HG03432 (cell line): Measurements from ENCODE around the gene PLEKHS1.
"Not testable (repeated sequence)": the region's sequence is repeated elsewhere in the genome, so short reads cannot be mapped to it uniquely, and the experiment has no call there.

ENCODE experiments used
- ATAC-seq: cut with Tn5 transposase; IDR thresholded peaks from one replicate; pipeline ENCODE4 v1.9.1; 2021; ENCODE audit warnings: mild to moderate bottlenecking, moderate library complexity; ENCODE audit not compliant: unreplicated experiment

Gene PLEKHS1

GRCh38 chr10:113782986-113783704 is 31.7 kb downstream of the PLEKHS1 start:
- ATAC-seq = no peak

DNA sequence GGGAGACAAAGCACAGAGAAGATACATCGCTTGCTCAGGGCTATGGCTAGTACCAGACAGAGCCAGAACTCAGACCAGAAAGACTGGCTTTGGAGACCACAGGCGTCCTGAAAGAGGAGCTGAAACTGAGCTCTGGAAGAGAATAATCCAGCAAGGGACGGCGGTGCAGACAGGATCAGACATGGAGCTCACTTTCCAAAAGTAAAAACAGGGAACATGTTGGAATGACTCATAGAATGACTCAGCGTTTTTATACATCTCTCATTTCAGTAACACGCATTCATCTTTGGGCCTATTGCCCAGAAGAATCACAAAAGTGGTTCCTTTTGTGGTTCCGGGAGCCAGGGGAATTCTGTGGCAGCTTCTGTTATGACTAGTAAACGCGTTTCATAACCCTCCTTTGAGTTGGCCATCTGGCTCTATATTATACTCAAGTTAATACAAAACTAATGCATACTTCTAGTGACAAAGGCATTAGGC is 37.2 kb downstream of the PLEKHS1 start:
- peak; percentile 95 for ATAC-seq

DNA sequence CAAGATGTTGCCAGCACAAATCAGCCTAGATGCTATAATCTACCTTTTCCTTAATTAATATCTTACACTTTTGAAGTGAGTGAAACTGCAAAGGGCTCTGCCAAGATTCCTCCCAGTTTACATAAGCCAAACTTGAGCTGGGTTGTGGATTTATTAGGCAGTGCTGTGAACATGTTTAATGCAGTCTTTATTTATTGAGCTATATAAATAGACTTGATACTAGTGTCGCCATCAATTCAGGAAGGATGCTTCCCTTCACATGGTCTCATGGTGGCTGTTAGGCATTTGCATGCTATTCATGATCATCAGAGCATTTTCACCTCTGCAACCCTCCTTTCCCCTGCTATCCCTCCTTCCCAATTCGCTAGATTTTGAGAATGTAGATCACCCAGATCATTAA is 40.2 kb downstream of the PLEKHS1 start:
- no peak for ATAC-seq

DNA sequence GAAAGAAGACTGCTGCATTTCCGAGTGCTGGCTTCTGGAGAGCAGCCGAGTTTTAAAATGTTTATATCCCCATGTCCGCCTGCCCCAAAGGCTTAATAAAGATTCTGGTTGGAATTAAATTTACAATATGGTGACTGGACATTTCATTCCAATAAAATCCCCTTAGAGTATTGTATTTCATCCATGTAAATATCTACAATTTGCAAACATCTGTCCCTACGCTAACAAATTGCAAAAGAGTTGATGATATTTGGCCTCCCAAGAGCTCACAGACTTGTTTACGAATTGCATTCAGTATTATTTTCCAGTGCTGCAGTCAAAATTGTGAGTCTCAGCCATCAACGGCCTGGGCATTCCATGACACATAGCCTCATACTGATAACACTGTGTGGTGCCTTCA is 50.1 kb downstream of the PLEKHS1 start:
- ATAC-seq = no peak

DNA sequence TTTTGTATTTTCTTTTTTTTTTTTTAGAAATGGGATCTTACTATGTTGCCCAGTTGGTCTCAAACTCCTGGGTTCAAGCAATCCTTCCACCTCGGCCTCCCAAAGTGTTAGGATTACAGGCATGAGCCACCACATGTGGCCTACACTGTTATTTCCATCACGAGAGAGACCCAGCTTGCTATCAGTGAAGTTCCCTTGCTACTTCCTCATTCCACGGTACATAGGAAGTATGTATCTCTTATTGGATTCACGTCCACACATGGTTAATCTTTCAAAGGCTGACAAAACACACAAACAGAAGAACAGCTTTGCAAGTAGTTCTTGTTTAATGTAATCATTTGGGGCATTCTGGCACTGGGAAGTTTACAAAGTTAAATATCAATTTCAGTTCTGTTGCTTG is 51.5 kb downstream of the PLEKHS1 start:
- no peak for ATAC-seq

GRCh38 chr10:113806503-113806902 is 55.0 kb downstream of the PLEKHS1 start:
- ATAC-seq = no peak

- no peak for ATAC-seq
Observed at GRCh38 chr10:113808168-113808567, 56.7 kb downstream of the PLEKHS1 start.

DNA sequence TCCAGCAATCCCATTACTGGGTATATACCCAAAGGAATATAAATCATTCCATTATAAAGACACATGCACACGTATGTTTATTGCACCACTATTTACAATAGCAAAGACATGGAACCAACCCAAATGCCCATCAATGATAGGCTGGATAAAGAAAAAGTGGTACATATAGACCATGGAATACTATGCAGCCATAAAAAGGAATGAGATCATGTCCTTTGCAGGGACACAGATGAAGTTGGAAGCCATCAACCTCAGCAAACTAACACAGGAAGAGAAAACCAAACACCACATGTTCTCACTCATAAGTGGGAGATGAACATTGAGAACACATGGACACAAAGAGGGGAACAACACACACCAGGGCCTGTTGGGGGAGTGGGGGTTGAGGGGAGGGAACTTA is 63.2 kb downstream of the PLEKHS1 start:
- ATAC-seq = not testable (repeated sequence)

- no peak for ATAC-seq
Observed at GRCh38 chr10:113819989-113820388, 68.5 kb downstream of the PLEKHS1 start.

DNA sequence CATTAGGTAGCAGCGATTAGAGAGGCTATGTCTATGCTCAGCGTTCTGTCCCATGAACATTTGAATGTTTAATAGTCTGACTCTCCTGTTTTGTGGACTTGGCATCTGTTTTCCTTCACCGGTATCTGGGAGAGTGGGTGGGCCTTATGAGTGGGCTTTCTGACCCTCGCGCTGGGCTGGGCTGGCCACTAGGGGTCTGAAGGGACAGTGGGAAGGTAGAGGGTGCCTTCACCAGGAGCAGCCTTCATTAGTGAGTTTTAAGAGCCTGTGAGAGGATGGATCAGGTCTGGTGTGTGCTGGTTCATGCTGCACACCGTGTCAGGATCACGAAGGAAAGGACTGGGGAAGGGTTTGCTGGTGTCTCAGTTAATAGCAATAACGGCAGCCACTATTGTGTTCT is 69.0 kb downstream of the PLEKHS1 start:
- no peak for ATAC-seq

DNA sequence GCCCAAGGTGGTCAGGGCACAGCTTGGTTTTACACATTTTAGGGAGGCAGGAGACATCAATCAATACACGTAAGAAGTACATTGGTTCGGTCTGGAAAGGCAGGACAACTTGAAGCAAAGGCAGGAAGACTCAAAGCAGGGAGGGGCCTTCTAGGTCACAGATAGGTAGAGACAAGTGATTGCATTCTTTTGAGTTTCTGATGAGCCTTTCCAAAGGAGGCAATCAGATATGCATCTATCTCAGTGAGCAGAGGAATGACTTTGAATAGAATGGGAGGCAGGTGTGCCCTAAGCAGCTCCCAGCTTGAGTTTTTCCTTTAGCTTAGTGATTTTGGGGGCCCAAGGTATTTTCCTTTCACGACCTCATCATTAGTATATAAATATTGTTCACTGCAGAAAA is 69.8 kb downstream of the PLEKHS1 start:
- ATAC-seq = not testable (repeated sequence)

GRCh38 chr10:113822174-113822573 is 70.7 kb downstream of the PLEKHS1 start:
- ATAC-seq = no peak

DNA sequence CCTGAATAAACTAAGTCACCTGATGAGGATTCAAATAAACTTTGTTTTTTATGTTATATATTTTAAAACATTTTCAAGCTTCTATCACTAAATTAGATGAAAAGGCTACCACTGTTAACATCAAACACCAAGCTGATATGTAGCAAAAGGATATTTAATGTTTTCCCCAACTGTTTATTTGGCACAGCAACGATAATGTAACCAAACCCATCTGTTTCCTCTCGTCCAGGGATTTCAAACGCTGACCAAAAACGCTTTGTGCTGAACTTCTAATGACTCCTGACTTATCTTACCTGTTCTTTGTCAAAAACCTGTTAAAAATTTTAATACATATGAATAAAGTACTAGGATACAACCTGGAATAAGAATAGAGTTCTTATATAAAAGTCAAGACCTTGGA is 71.9 kb downstream of the PLEKHS1 start:
- no peak for ATAC-seq

DNA sequence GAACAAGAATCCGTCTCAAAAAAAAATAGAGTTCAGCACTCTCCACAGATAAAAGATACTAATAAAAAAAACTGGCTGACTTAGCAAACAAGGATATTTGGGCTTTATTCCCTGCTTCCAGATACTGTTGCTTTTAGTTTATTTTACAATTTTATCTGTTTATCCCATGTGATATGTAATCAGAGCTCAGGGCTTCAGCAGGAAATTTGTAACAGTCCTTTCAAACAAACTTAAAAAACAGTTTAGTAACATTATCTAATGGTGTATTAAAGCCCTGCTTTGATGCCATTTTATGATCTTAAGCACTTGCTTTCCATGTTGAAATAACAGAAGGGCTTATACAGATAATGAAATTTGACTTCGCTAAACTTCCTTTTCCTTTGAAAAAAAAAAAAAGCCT is 74.3 kb downstream of the PLEKHS1 start:
- no peak for ATAC-seq

- ATAC-seq = not testable (repeated sequence)
Observed at GRCh38 chr10:113828567-113828966, 77.1 kb downstream of the PLEKHS1 start.
